Chondrocyte (in vitro differentiated cells): Measurements from ENCODE around the gene CTNND2. TPM values are rescaled to one million over a fixed set of nuclear protein-coding genes. Genes with fewer than 3 reads are reported as not detected.

Source experiments
- DNase-seq: peaks from one replicate; pipeline ENCODE4 v3.0.0; 2021; ENCODE audit warnings: mixed read lengths, low spot score
- H3K27ac Mint-ChIP-seq: one replicate; pipeline ENCODE4 v1.8.0; 2021; ENCODE audit warnings: mild to moderate bottlenecking, moderate library complexity, mixed read lengths; ENCODE audit not compliant: unreplicated experiment
- H3K27me3 Mint-ChIP-seq: 2 replicates; pipeline ENCODE4 v1.8.0; 2021; ENCODE audit warnings: low read depth, mixed read lengths
- H3K36me3 Mint-ChIP-seq: 2 replicates; pipeline ENCODE4 v1.8.0; 2021; ENCODE audit warnings: low read depth, mixed read lengths
- H3K4me1 Mint-ChIP-seq: 2 replicates; pipeline ENCODE4 v1.8.0; 2021; ENCODE audit warnings: low read depth, mild to moderate bottlenecking, mixed read lengths
- H3K4me3 Mint-ChIP-seq: one replicate; pipeline ENCODE4 v1.8.0; 2021; ENCODE audit warnings: mild to moderate bottlenecking, moderate library complexity, mixed read lengths; ENCODE audit not compliant: unreplicated experiment
- H3K9me3 Mint-ChIP-seq: 2 replicates; pipeline ENCODE4 v1.8.0; 2021; ENCODE audit warnings: low read depth, mixed read lengths
- CTCF ChIP-seq: fragments of 200-600 bp; sonication (generic); IDR thresholded peaks from 2 replicates; pipeline ENCODE4 v1.5.0; 2021; ENCODE audit warnings: antibody characterized with exemption, mild to moderate bottlenecking, moderate library complexity
- total RNA-seq: library from RNA; stranded (reverse); gene quantifications from 3 replicates; pipeline ENCODE4 v1.2.1, GENCODE V29; 2021

Gene CTNND2
- total RNA-seq, 1 donor from 2014 or later = 2.1 TPM

GRCh38 chr5:11045411-11045810, 858.8 kb downstream of the CTNND2 start:
- Mint-ChIP-seq H3K27me3 (peaks cover 12% of the 10 kb centered on the region), H3K27ac (no peak overlapping the region), H3K4me1 (no peaks in the 10 kb centered on the region), H3K4me3 (no peak overlapping the region), H3K36me3 (no peaks in the 10 kb centered on the region), H3K9me3 (no peaks in the 10 kb centered on the region)
- TF ChIP-seq CTCF = no peak
- DNase-seq = no peak

GRCh38 chr5:11044581-11044980, 859.7 kb downstream of the CTNND2 start:
- Mint-ChIP-seq H3K27me3 (peaks cover 12% of the 10 kb centered on the region), H3K36me3 (no peaks in the 10 kb centered on the region), H3K4me3 (no peak overlapping the region), H3K4me1 (no peaks in the 10 kb centered on the region), H3K27ac (no peak overlapping the region), H3K9me3 (no peaks in the 10 kb centered on the region)
- no peak for DNase-seq
- TF ChIP-seq CTCF = no peak

- Mint-ChIP-seq H3K27ac (no peak overlapping the region), H3K4me3 (no peak overlapping the region), H3K27me3 (peaks cover 15% of the 10 kb centered on the region), H3K9me3 (no peaks in the 10 kb centered on the region), H3K36me3 (no peaks in the 10 kb centered on the region), H3K4me1 (no peaks in the 10 kb centered on the region)
- no peak for TF ChIP-seq CTCF
- no peak for DNase-seq
Measured at GRCh38 chr5:11043881-11044280, 860.4 kb downstream of the CTNND2 start.

- Mint-ChIP-seq H3K9me3 (peaks cover 4% of the 10 kb centered on the region), H3K27ac (no peak overlapping the region), H3K36me3 (no peaks in the 10 kb centered on the region), H3K4me1 (no peaks in the 10 kb centered on the region), H3K4me3 (no peak overlapping the region), H3K27me3 (peaks cover 14% of the 10 kb centered on the region)
- DNase-seq = no peak
- TF ChIP-seq CTCF = no peak
Measured at GRCh38 chr5:11040345-11040744, 863.9 kb downstream of the CTNND2 start.

GRCh38 chr5:11038772-11039171, 865.5 kb downstream of the CTNND2 start:
- Mint-ChIP-seq H3K27me3 (peaks cover 14% of the 10 kb centered on the region), H3K27ac (no peak overlapping the region), H3K9me3 (peaks cover 4% of the 10 kb centered on the region), H3K4me1 (no peaks in the 10 kb centered on the region), H3K4me3 (no peak overlapping the region), H3K36me3 (no peaks in the 10 kb centered on the region)
- TF ChIP-seq CTCF = no peak
- DNase-seq = no peak
